Activated CD4-positive, alpha-beta T cell treated with anti-CD3 and anti-CD28 coated beads, Interleukin-2, Interleukin-6, amounts not matched to agents 100 ng/mL and 50 ng/mL, durations not matched to agents 16 hours and 8 hours (primary cell): ENCODE data around the gene LRRC25.
"Not testable (repeated sequence)": the region's sequence is repeated elsewhere in the genome, so short reads cannot be mapped to it uniquely, and the experiment has no call there.

Source experiments
- DNase-seq: peaks from one replicate; pipeline ENCODE4 v3.0.0-alpha.2; 2020

Gene LRRC25

GRCh38 chr19:18373892-18374629 lies 23.4 kb downstream of the LRRC25 start:
- peak; percentile 83 for DNase-seq

GRCh38 chr19:18373407-18373891 lies 24.0 kb downstream of the LRRC25 start:
- DNase-seq: no peak

- DNase-seq: no peak
Observed at GRCh38 chr19:18368504-18369222, 28.8 kb downstream of the LRRC25 start.

- DNase-seq: no peak
Observed at GRCh38 chr19:18366021-18366435, 31.4 kb downstream of the LRRC25 start.

- no peak for DNase-seq
Observed at GRCh38 chr19:18364826-18365528, 32.4 kb downstream of the LRRC25 start.

GRCh38 chr19:18364277-18364825 lies 33.1 kb downstream of the LRRC25 start:
- not testable (repeated sequence) for DNase-seq

GRCh38 chr19:18363787-18364186 lies 33.6 kb downstream of the LRRC25 start:
- no peak for DNase-seq

- DNase-seq: no peak
Observed at GRCh38 chr19:18362934-18363542, 34.4 kb downstream of the LRRC25 start.

GRCh38 chr19:18361646-18362045 lies 35.8 kb downstream of the LRRC25 start:
- DNase-seq: no peak

- DNase-seq: no peak
Observed at GRCh38 chr19:18357041-18357440, 40.4 kb downstream of the LRRC25 start.

GRCh38 chr19:18354743-18355142 lies 42.7 kb downstream of the LRRC25 start:
- not testable (repeated sequence) for DNase-seq

GRCh38 chr19:18353378-18354005 lies 43.9 kb downstream of the LRRC25 start:
- no peak for DNase-seq

GRCh38 chr19:18351544-18351943 lies 45.9 kb downstream of the LRRC25 start:
- no peak for DNase-seq

GRCh38 chr19:18350490-18350889 lies 46.9 kb downstream of the LRRC25 start:
- no peak for DNase-seq

- DNase-seq: peak; percentile 48
Observed at GRCh38 chr19:18349524-18350128, 47.8 kb downstream of the LRRC25 start.

GRCh38 chr19:18348818-18349339 lies 48.5 kb downstream of the LRRC25 start:
- not testable (repeated sequence) for DNase-seq

GRCh38 chr19:18348171-18348570 lies 49.3 kb downstream of the LRRC25 start:
- no peak for DNase-seq

GRCh38 chr19:18346091-18346490 lies 51.3 kb downstream of the LRRC25 start:
- DNase-seq: no peak

- no peak for DNase-seq
Observed at GRCh38 chr19:18345296-18345695, 52.1 kb downstream of the LRRC25 start.

- DNase-seq: no peak
Observed at GRCh38 chr19:18344582-18344950, 52.9 kb downstream of the LRRC25 start.

- DNase-seq: no peak
Observed at GRCh38 chr19:18342090-18342632, 55.3 kb downstream of the LRRC25 start.
